Nephron (organoid): ENCODE measurements around the gene C5.

Source experiments
- H3K27ac Mint-ChIP-seq, 3 experiments: 2 replicates each; pipeline ENCODE4 v1.8.0; 2020; ENCODE audit warnings: mixed read lengths in 3 of 3, mild to moderate bottlenecking in 2 of 3, moderate library complexity in 1 of 3
- H3K27me3 Mint-ChIP-seq: 2 replicates; pipeline ENCODE4 v1.8.0; 2021; ENCODE audit warnings: low read depth, mild to moderate bottlenecking, moderate library complexity, mixed read lengths
- H3K36me3 Mint-ChIP-seq: 2 replicates; pipeline ENCODE4 v1.8.0; 2020; ENCODE audit warnings: low read depth, mixed read lengths
- H3K4me1 Mint-ChIP-seq: 2 replicates; pipeline ENCODE4 v1.8.0; 2020; ENCODE audit warnings: mixed read lengths
- H3K4me3 Mint-ChIP-seq, 3 experiments: 2 replicates each; pipeline ENCODE4 v1.8.0; 2020; ENCODE audit warnings: mild to moderate bottlenecking in 3 of 3, mixed read lengths in 3 of 3, moderate library complexity in 2 of 3
- H3K9me3 Mint-ChIP-seq: 2 replicates; pipeline ENCODE4 v1.8.0; 2020; ENCODE audit warnings: mixed read lengths
- CTCF ChIP-seq, 3 experiments: fragments of 200-600 bp; sonication (generic); IDR thresholded peaks; one replicate each; pipeline ENCODE4 v1.5.0; 2021; ENCODE audit warnings: antibody characterized with exemption in 3 of 3; ENCODE audit not compliant: unreplicated experiment in 3 of 3

C5 gene

GRCh38 chr9:120951960-120952618, 98.0 kb downstream of the C5 start:
- peak overlapping the region in 2 of 3 experiments; percentile 19 to 31 for H3K4me3 Mint-ChIP-seq
- TF ChIP-seq CTCF (IDR thresholded peaks at IDR 0.05; ENCODE audit: unreplicated experiment in 3 of 3), result no peak
- peaks cover 39% of the 10 kb centered on the region for H3K4me1 Mint-ChIP-seq
- peak overlapping the region; percentile 96 to 99 (median 99) for H3K27ac Mint-ChIP-seq
- no peaks in the 10 kb centered on the region for H3K9me3 Mint-ChIP-seq
- H3K36me3 Mint-ChIP-seq, result no peaks in the 10 kb centered on the region
- no peaks in the 10 kb centered on the region for H3K27me3 Mint-ChIP-seq

GRCh38 chr9:120950421-120951388, 99.4 kb downstream of the C5 start:
- peak overlapping the region in 1 of 3 experiments; percentile 6 for H3K4me3 Mint-ChIP-seq
- peaks cover 39% of the 10 kb centered on the region for H3K4me1 Mint-ChIP-seq
- H3K27ac Mint-ChIP-seq, result peak overlapping the region; percentile 96 to 99 (median 99)
- TF ChIP-seq CTCF (IDR thresholded peaks at IDR 0.05; ENCODE audit: unreplicated experiment in 3 of 3), result no peak
- H3K9me3 Mint-ChIP-seq, result no peaks in the 10 kb centered on the region
- no peaks in the 10 kb centered on the region for H3K36me3 Mint-ChIP-seq
- no peaks in the 10 kb centered on the region for H3K27me3 Mint-ChIP-seq

DNA sequence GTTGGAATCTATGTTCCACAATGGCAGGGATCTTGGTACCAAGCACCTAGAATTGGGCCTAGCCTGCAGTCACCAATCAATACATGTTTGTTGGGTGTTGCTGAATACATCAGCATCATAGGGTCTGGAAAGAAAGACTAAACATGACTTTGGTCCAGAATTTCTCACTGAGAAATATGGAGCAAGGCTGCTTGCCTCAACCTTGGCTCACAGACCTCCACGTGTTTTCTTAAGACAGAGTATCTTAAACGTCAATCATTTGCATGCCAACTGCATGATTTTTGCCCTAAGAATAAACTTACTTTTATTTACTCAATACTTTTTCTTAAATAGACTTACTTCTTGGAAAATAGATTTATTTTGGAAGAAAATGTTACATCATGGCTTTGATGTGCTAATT, 100.8 kb downstream of the C5 start:
- H3K4me3 Mint-ChIP-seq, result no peak overlapping the region
- H3K27me3 Mint-ChIP-seq, result no peaks in the 10 kb centered on the region
- TF ChIP-seq CTCF (IDR thresholded peaks at IDR 0.05; ENCODE audit: unreplicated experiment in 3 of 3), result no peak
- peaks cover 44% of the 10 kb centered on the region for H3K4me1 Mint-ChIP-seq
- H3K27ac Mint-ChIP-seq, result no peak overlapping the region
- H3K9me3 Mint-ChIP-seq, result no peaks in the 10 kb centered on the region
- H3K36me3 Mint-ChIP-seq, result no peaks in the 10 kb centered on the region

GRCh38 chr9:120948824-120949223, 101.3 kb downstream of the C5 start:
- no peak for TF ChIP-seq CTCF (IDR thresholded peaks at IDR 0.05; ENCODE audit: unreplicated experiment in 3 of 3)
- no peaks in the 10 kb centered on the region for H3K36me3 Mint-ChIP-seq
- no peak overlapping the region for H3K27ac Mint-ChIP-seq
- H3K9me3 Mint-ChIP-seq, result no peaks in the 10 kb centered on the region
- H3K4me3 Mint-ChIP-seq, result no peak overlapping the region
- H3K4me1 Mint-ChIP-seq, result peaks cover 40% of the 10 kb centered on the region
- no peaks in the 10 kb centered on the region for H3K27me3 Mint-ChIP-seq

DNA sequence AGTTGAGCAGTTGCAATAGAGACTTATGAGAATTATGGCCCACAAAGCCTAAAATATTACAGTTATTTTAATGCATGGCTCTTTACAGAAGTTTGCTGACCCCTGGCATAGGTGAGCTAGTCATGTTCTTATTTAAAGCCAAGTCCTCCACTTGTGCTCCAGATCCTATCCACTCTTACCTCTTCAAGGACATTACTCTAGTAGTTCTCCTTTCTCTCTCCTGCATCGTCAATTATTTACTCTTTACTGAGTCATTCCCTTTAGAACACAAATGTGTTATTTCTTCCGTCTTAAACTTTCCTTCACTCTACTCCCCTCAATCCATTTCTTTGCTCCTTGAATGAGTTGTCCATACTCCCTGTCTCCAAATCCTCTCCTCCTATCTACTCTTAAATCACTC, 102.9 kb downstream of the C5 start:
- TF ChIP-seq CTCF (IDR thresholded peaks at IDR 0.05; ENCODE audit: unreplicated experiment in 3 of 3), result no peak
- no peak overlapping the region for H3K4me3 Mint-ChIP-seq
- no peak overlapping the region for H3K27ac Mint-ChIP-seq
- H3K27me3 Mint-ChIP-seq, result no peaks in the 10 kb centered on the region
- H3K4me1 Mint-ChIP-seq, result peaks cover 34% of the 10 kb centered on the region
- H3K9me3 Mint-ChIP-seq, result no peaks in the 10 kb centered on the region
- H3K36me3 Mint-ChIP-seq, result no peaks in the 10 kb centered on the region
